ENCODE data around the gene CENPA.

GRCh38 chr2:26737221-26737620, 48.6 kb upstream of the CENPA start:
- TF ChIP-seq CTCF (IDR thresholded peaks at IDR 0.05) (no peak), POLR2AphosphoS5 (IDR thresholded peaks at IDR 0.05; ENCODE audit: low read depth, low read length) (no peak), TCF7L2 (IDR thresholded peaks at IDR 0.05; ENCODE audit: low read depth, low read length) (no peak), SIN3A (IDR thresholded peaks at IDR 0.05; ENCODE audit: borderline replicate concordance, insufficient read depth, low read depth, low read length) (no peak), REST (IDR thresholded peaks at IDR 0.05; ENCODE audit: insufficient read depth in 1 of 2, low read depth in 2 of 2, low read length in 1 of 2) (no peak)
